ENCODE measurements around the gene CHD5. TPM values are rescaled to one million over a fixed set of nuclear protein-coding genes. Genes with fewer than 3 reads are reported as not detected.

The CHD5 gene
- total and polyA plus RNA-seq, 2 of the 4 experiments (the other 2 are of a cell fraction), result under 0.01 to 0.09 TPM

GRCh38 chr1:6149597-6149996, 30.5 kb downstream of the CHD5 start:
- H2BK5ac ChIP-seq (ENCODE audit: low read depth, low read length, poor library complexity, severe bottlenecking), result peak overlapping the region; percentile 62
- H4K20me1 ChIP-seq (ENCODE audit: insufficient read depth, low read length), result 0 out of 2 replicates have a peak, but pooled peaks cover 2% of the 10 kb centered on the region
- dilution Hi-C loops (cut with HindIII; ENCODE audit: low sequenced_read_pairs, unreplicated experiment) (no loop called here), intact Hi-C loops (cut with micrococcal nuclease) (no loop called here), in situ Hi-C loops (cut with MboI; ENCODE audit: low sequenced_read_pairs) (no loop called here)
- H3K4me1 ChIP-seq (ENCODE audit: control insufficient read depth, insufficient read depth, low read length), result no peaks in the 10 kb centered on the region
- no peak overlapping the region for H2AFZ ChIP-seq (replicated peaks; ENCODE audit: low read length, poor library complexity)
- no peak overlapping the region for H3K23ac ChIP-seq (ENCODE audit: low read depth, low read length)
- peaks cover 37% of the 10 kb centered on the region for H3K27me3 ChIP-seq (ENCODE audit: control insufficient read depth, insufficient read depth, low read length)
- no peak overlapping the region for H3K18ac ChIP-seq (ENCODE audit: low read depth, low read length)
- H4K5ac ChIP-seq (ENCODE audit: low read depth, low read length), result no peak overlapping the region
- H3K9me1 ChIP-seq (ENCODE audit: insufficient read depth, low read length), result no peaks in the 10 kb centered on the region
- no peak overlapping the region for H3K14ac ChIP-seq (replicated peaks; ENCODE audit: low read depth, low read length)
- DNase-seq (no peak), ATAC-seq (ENCODE audit: low read depth) (no peak)
- no peak overlapping the region for H2BK20ac ChIP-seq (ENCODE audit: low read depth, low read length)
- H2AK5ac ChIP-seq (ENCODE audit: low read depth, low read length), result no peak overlapping the region
- ChIA-PET CTCF (no interaction called here), POLR2A (ENCODE audit: unreplicated experiment) (no interaction called here)
- no peaks in the 10 kb centered on the region for H3K9me3 ChIP-seq (ENCODE audit: control insufficient read depth, insufficient read depth, low read length)
- WGBS, 2 experiments (ENCODE audit: extremely low coverage in 2 of 2, insufficient read length in 1 of 2), result 71% methylated on average over 1 of the region's 1 CpG; no CpG with 5 or more reads in 1 of the 2 experiments
- no peak overlapping the region for H2AK9ac ChIP-seq (replicated peaks; ENCODE audit: low read depth, low read length, poor library complexity)
- no peak overlapping the region for H3K9ac ChIP-seq (ENCODE audit: low read depth, low read length)
- no TSS peak for BruUV-seq (replicated peaks)
- H3K79me1 ChIP-seq (ENCODE audit: low read depth in 1 of 2, low read length in 2 of 2), result no peaks in the 10 kb centered on the region
- no peak overlapping the region for H3K4me3 ChIP-seq (ENCODE audit: insufficient read depth, low read depth, low read length)
- no peak overlapping the region for H3K56ac ChIP-seq (ENCODE audit: extremely low read depth, insufficient read depth, low read length)
- no peak for TF ChIP-seq BHLHE40 (IDR thresholded peaks at IDR 0.05; ENCODE audit: low read depth, low read length)
- TF ChIP-seq MAFK (IDR thresholded peaks at IDR 0.05; ENCODE audit: low read depth, low read length), result no peak
- TF ChIP-seq MXI1 (IDR thresholded peaks at IDR 0.05; ENCODE audit: borderline replicate concordance, low read depth, low read length), result no peak
- TF ChIP-seq RFX5 (IDR thresholded peaks at IDR 0.05; ENCODE audit: low read depth, low read length), result no peak
- no peak for TF ChIP-seq CHD1 (IDR thresholded peaks at IDR 0.05; ENCODE audit: low read depth, low read length)
- TF ChIP-seq CEBPB (IDR thresholded peaks at IDR 0.05; ENCODE audit: low read depth, low read length), result no peak
- TF ChIP-seq POLR2A (IDR thresholded peaks at IDR 0.05; ENCODE audit: low read depth, low read length), result no peak
- TF ChIP-seq, protein P1, sequence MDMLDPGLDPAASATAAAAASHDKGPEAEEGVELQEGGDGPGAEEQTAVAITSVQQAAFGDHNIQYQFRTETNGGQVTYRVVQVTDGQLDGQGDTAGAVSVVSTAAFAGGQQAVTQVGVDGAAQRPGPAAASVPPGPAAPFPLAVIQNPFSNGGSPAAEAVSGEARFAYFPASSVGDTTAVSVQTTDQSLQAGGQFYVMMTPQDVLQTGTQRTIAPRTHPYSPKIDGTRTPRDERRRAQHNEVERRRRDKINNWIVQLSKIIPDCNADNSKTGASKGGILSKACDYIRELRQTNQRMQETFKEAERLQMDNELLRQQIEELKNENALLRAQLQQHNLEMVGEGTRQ (IDR thresholded peaks at IDR 0.05; ENCODE audit: low read depth, low read length), result no peak
- H2BK120ac ChIP-seq (ENCODE audit: low read depth, low read length), result no peak overlapping the region
- no peak overlapping the region for H4K8ac ChIP-seq (ENCODE audit: low read depth in 2 of 2, low read length in 2 of 2)
- H3K27ac ChIP-seq (ENCODE audit: insufficient read depth, low read length), result no peak overlapping the region
- no peak overlapping the region for H3K4ac ChIP-seq (ENCODE audit: low read depth, low read length)
- H4K91ac ChIP-seq (ENCODE audit: insufficient read depth, low read depth, low read length), result no peak overlapping the region
- H3K36me3 ChIP-seq (ENCODE audit: control insufficient read depth, insufficient read depth, low read length), result no peaks in the 10 kb centered on the region
- no peak overlapping the region for H2BK15ac ChIP-seq (ENCODE audit: low read depth, low read length)
- no peak overlapping the region for H3K4me2 ChIP-seq (ENCODE audit: low read depth, low read length)

All from IMR-90 (cell line).